Keratinocyte (primary cell): Measurements from ENCODE around the gene EPB41L4B. TPM values are rescaled to one million over a fixed set of nuclear protein-coding genes. Genes with fewer than 3 reads are reported as not detected.

Experiments
- DNase-seq: peaks from one replicate; pipeline ENCODE4 v3.0.0-alpha.2; 2011; ENCODE audit warnings: low read depth, missing footprints, low spot score
- FAIRE-seq: peaks from 2 replicates; lab custom pipeline; 2011; peaks lifted over from hg19 to GRCh38; lab: Jason Lieb, UNC
- H2AFZ ChIP-seq: 2 replicates; pipeline ENCODE4 v1.6.0; 2012; ENCODE audit warnings: low read length, control low read depth, inconsistent platforms; ENCODE audit not compliant: control insufficient read depth
- H3K27ac ChIP-seq: 2 replicates; pipeline ENCODE4 v1.5.1; 2011; ENCODE audit warnings: low read length; ENCODE audit not compliant: control insufficient read depth, insufficient read depth
- H3K27me3 ChIP-seq: 3 replicates; pipeline ENCODE4 v1.6.0; 2011; ENCODE audit warnings: low read length; ENCODE audit not compliant: control insufficient read depth, insufficient read depth; ENCODE audit errors: extremely low read depth
- H3K36me3 ChIP-seq, 2 experiments: 2 replicates in 1 of 2; 3 replicates in 1 of 2; pipeline ENCODE4 v1.5.1; 2011; ENCODE audit warnings: low read length in 2 of 2, mild to moderate bottlenecking in 1 of 2; ENCODE audit not compliant: control insufficient read depth in 2 of 2, insufficient read depth in 2 of 2; ENCODE audit errors: extremely low read depth in 1 of 2
- H3K4me1 ChIP-seq: 3 replicates; pipeline ENCODE4 v1.5.1; 2011; ENCODE audit warnings: low read length; ENCODE audit not compliant: control insufficient read depth, insufficient read depth; ENCODE audit errors: extremely low read depth
- H3K4me2 ChIP-seq: 3 replicates; pipeline ENCODE4 v1.6.0; 2011; ENCODE audit warnings: low read depth, low read length; ENCODE audit not compliant: control insufficient read depth, insufficient read depth; ENCODE audit errors: extremely low read depth
- H3K4me3 ChIP-seq, 3 experiments: fragments of 200-600 bp in 1 of 3; sonication (generic) in 1 of 3; 2 replicates in 2 of 3; 3 replicates in 1 of 3; pipeline ENCODE4 v1.5.1; 2011 to 2016; ENCODE audit warnings: low read length in 3 of 3, mild to moderate bottlenecking in 3 of 3, control low read depth in 2 of 3, inconsistent platforms in 1 of 3, low read depth in 1 of 3, mixed read lengths in 1 of 3, mixed run types in 1 of 3, moderate library complexity in 1 of 3; ENCODE audit not compliant: control insufficient read depth in 2 of 3, insufficient read depth in 2 of 3; ENCODE audit errors: extremely low read depth in 1 of 3
- H3K79me2 ChIP-seq: 2 replicates; pipeline ENCODE4 v1.6.0; 2012; ENCODE audit warnings: low read length; ENCODE audit not compliant: control insufficient read depth, insufficient read depth
- H3K9ac ChIP-seq: 3 replicates; pipeline ENCODE4 v1.6.0; 2011; ENCODE audit warnings: low read length; ENCODE audit not compliant: control insufficient read depth, insufficient read depth; ENCODE audit errors: extremely low read depth
- H3K9me1 ChIP-seq: 3 replicates; pipeline ENCODE4 v1.6.0; 2011; ENCODE audit warnings: low read length; ENCODE audit not compliant: control insufficient read depth, insufficient read depth; ENCODE audit errors: extremely low read depth
- H3K9me3 ChIP-seq: 2 replicates; pipeline ENCODE4 v1.5.1; 2012; ENCODE audit warnings: low read depth, low read length; ENCODE audit not compliant: control insufficient read depth
- H4K20me1 ChIP-seq: 3 replicates; pipeline ENCODE4 v1.6.0; 2011; ENCODE audit warnings: low read length; ENCODE audit not compliant: control insufficient read depth, insufficient read depth; ENCODE audit errors: extremely low read depth
- EZH2 ChIP-seq: IDR thresholded peaks from one replicate; pipeline ENCODE4 v1.6.1; 2012; ENCODE audit warnings: inconsistent platforms, mild to moderate bottlenecking, low read length, moderate library complexity
- dilution Hi-C: fragments of 300-500 bp; cut with MboI; formaldehyde crosslinking; loops from one replicate; pipeline ENCODE4 v1.7.0; 2020; ENCODE audit warnings: low sequenced_read_pairs; ENCODE audit not compliant: extremely low pct_ligation_motif_present
- polyA plus RNA-seq, 5 experiments: library from polyadenylated mRNA; depleted of rRNA in 3 of 5; stranded (reverse) in 3 of 5; stranded (forward) in 1 of 5; unstranded in 1 of 5; fragments of >200 nt; gene quantifications; 1 replicate in 1 of 5; 2 replicates in 3 of 5; 3 replicates in 1 of 5; pipeline versions ENCODE4 v1.2.1 to v1.2.3, GENCODE V29; 2011 to 2012; ENCODE audit warnings: missing spikeins in 2 of 5, low read depth in 1 of 5, low replicate concordance in 1 of 5
- TF ChIP-seq, protein P1 (sequence below), 3 experiments: IDR thresholded peaks in 1 of 3; conservative IDR thresholded peaks in 1 of 3; optimal IDR thresholded peaks in 1 of 3; 2 replicates in 2 of 3; 3 replicates in 1 of 3; pipeline versions ENCODE3 to v1.5.1; 2011; ENCODE audit warnings: low read length in 3 of 3, mild to moderate bottlenecking in 3 of 3, moderate library complexity in 2 of 3, control low read depth in 1 of 3, inconsistent platforms in 1 of 3; ENCODE audit not compliant: insufficient read depth in 2 of 3; ENCODE audit errors: extremely low read depth in 1 of 3

The EPB41L4B gene
- polyA plus RNA-seq, 1 donor (not counting 4 experiments of a cell fraction or from before 2014, with no cell fraction given), result 13.7 TPM

DNA sequence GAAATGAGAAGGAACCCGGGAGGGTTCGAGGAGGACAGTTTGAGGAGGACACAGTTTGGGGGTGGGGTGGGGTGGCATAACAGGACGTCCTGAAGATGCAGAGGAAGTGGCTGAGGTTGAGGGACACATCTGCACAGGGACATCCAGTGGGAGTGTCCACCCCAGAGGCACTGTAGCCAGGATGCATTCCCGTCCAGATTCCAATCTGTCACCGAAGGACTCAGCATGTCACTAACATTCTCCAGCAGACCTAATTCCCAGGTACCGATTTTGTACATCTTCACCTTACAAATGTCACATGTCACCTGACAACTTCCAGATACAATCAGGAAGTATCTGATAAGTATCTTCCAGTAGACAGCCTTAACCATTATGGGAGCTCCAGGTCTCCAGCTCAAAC, 42.6 kb downstream of the EPB41L4B start:
- H3K9me1 ChIP-seq, result no peaks in the 10 kb centered on the region
- DNase-seq, result no peak
- FAIRE-seq, result no peak
- H3K27me3 ChIP-seq, result no peaks in the 10 kb centered on the region
- no peaks in the 10 kb centered on the region for H3K79me2 ChIP-seq
- H3K4me3 ChIP-seq, result no peak overlapping the region
- H3K4me1 ChIP-seq, result peaks cover 10% of the 10 kb centered on the region
- no peak overlapping the region for H3K9ac ChIP-seq
- H3K9me3 ChIP-seq, result no peaks in the 10 kb centered on the region
- no peaks in the 10 kb centered on the region for H3K36me3 ChIP-seq
- no peaks in the 10 kb centered on the region for H4K20me1 ChIP-seq
- no peak overlapping the region for H3K27ac ChIP-seq
- H2AFZ ChIP-seq, result no peak overlapping the region
- dilution Hi-C loops, result no loop called here
- TF ChIP-seq, protein P1, sequence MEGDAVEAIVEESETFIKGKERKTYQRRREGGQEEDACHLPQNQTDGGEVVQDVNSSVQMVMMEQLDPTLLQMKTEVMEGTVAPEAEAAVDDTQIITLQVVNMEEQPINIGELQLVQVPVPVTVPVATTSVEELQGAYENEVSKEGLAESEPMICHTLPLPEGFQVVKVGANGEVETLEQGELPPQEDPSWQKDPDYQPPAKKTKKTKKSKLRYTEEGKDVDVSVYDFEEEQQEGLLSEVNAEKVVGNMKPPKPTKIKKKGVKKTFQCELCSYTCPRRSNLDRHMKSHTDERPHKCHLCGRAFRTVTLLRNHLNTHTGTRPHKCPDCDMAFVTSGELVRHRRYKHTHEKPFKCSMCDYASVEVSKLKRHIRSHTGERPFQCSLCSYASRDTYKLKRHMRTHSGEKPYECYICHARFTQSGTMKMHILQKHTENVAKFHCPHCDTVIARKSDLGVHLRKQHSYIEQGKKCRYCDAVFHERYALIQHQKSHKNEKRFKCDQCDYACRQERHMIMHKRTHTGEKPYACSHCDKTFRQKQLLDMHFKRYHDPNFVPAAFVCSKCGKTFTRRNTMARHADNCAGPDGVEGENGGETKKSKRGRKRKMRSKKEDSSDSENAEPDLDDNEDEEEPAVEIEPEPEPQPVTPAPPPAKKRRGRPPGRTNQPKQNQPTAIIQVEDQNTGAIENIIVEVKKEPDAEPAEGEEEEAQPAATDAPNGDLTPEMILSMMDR (optimal IDR thresholded peaks at IDR 0.05 in 1 of 3, IDR thresholded peaks at IDR 0.05 in 1 of 3, conservative IDR thresholded peaks at IDR 0.05 in 1 of 3; ENCODE audit: extremely low read depth in 1 of 3, insufficient read depth in 2 of 3, low read length in 3 of 3), result no peak
- TF ChIP-seq EZH2, result no peak
- no peak overlapping the region for H3K4me2 ChIP-seq

DNA sequence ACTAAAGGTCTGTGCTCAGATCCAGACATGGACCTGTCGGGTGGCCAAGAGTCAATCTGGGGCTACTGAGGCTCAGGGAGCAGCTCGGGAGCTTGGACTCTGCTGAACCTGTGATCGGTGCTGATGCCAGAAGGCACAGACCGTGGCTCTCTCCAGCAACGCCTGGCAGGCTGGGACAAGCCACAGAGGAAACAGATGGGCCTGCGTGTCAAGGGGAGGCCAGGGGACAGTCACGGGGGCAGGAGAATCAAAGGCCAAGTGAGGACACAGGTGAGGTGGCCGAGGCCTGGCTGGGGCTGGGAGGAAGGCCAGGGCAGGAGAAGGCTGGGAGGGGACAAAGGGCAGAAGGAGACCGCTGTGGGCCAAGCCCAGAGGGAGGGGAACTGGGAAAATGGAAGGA, 43.4 kb downstream of the EPB41L4B start:
- H3K79me2 ChIP-seq, result no peaks in the 10 kb centered on the region
- no peak overlapping the region for H3K4me2 ChIP-seq
- no peak overlapping the region for H3K27ac ChIP-seq
- FAIRE-seq, result no peak
- no peak for DNase-seq
- H3K4me3 ChIP-seq, result no peak overlapping the region
- H3K9ac ChIP-seq, result no peak overlapping the region
- no peaks in the 10 kb centered on the region for H3K9me1 ChIP-seq
- dilution Hi-C loops, result no loop called here
- H3K9me3 ChIP-seq, result no peaks in the 10 kb centered on the region
- peaks cover 0 to 2% of the 10 kb centered on the region in 2 experiments for H3K36me3 ChIP-seq
- H2AFZ ChIP-seq, result no peak overlapping the region
- no peak for TF ChIP-seq EZH2
- TF ChIP-seq, protein P1 (optimal IDR thresholded peaks at IDR 0.05 in 1 of 3, IDR thresholded peaks at IDR 0.05 in 1 of 3, conservative IDR thresholded peaks at IDR 0.05 in 1 of 3; ENCODE audit: extremely low read depth in 1 of 3, insufficient read depth in 2 of 3, low read length in 3 of 3), result no peak
- H3K4me1 ChIP-seq, result peaks cover 10% of the 10 kb centered on the region
- H3K27me3 ChIP-seq, result no peaks in the 10 kb centered on the region
- no peaks in the 10 kb centered on the region for H4K20me1 ChIP-seq
